GM18517 (cell line): Measurements from ENCODE around the gene SMIM9.
"Not testable (repeated sequence)": the region's sequence is repeated elsewhere in the genome, so short reads cannot be mapped to it uniquely, and the experiment has no call there.

Source experiments
- ATAC-seq: cut with Tn5 transposase; IDR thresholded peaks from one replicate; pipeline ENCODE4 v1.9.1; 2021; ENCODE audit warnings: mild to moderate bottlenecking, moderate library complexity; ENCODE audit not compliant: unreplicated experiment

The SMIM9 gene

DNA sequence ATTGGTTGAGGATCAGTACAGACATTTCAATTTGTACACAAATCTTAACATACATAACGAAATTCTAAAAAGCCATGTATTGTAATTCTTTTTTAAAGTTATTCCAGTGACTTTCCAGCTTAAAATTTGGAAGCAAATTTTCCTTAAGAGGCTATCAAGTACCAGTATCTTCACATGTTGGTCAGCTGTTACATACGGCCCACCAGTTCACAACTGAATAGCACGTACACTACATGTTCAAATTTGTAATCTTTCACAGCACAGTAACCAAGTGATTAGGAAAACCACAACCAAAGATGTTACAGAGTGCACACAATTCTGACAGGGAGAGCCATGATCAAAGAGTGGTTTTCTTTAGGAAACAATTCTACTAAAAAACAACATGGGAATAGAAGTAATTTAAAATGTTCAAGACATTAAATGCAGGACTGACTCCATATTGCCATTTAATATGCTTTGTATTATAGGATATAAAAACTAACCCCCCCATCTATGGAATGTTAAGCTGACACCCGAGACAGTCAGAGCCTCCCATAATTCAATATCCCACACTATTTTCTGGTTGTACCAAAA lies 18.1 kb downstream of the SMIM9 start:
- not testable (repeated sequence) for ATAC-seq

DNA sequence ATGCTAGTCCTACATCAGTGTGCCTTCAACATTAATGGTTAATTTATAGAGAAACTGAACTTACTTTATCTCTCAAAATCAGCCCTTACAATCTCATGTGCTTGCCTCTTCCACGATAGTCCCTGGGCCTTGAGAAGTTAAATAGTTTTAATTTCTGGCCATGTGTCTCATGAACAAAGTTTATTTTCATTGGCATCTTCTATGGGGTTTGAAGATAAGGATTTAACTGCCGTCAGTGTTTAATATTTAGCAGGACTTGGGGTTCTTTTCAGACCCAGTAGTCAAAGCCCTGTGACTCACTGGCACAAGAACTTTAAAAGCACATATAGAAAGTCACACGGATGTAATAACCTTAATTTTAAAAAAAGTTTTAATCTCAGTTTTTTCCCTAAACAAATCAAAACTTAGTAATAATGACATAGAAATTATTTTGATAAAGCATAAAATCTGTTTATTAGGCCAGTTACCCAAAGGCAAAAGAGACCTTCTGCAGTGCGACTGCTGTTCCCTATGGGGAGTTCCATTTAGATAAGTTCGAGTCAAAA lies 19.1 kb downstream of the SMIM9 start:
- ATAC-seq, result no peak

DNA sequence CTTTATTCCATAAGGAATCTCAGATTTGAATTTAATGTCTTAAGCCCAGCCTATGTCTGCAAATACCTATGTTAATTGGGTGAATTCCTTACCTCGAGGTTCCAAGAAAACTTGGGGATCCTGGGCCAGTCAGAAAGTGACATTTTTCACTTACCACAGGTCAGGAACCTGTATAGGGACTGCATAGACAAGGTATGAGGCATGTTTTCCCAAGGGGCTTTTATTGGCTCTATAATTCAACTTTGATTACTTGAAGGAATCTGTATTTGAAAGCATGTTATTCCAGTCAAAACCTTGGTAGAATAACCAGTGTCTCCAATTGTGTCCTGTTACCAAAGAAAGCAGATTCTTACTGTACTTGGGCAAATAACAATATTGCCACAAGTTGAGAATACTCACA lies 20.7 kb downstream of the SMIM9 start:
- no peak for ATAC-seq

DNA sequence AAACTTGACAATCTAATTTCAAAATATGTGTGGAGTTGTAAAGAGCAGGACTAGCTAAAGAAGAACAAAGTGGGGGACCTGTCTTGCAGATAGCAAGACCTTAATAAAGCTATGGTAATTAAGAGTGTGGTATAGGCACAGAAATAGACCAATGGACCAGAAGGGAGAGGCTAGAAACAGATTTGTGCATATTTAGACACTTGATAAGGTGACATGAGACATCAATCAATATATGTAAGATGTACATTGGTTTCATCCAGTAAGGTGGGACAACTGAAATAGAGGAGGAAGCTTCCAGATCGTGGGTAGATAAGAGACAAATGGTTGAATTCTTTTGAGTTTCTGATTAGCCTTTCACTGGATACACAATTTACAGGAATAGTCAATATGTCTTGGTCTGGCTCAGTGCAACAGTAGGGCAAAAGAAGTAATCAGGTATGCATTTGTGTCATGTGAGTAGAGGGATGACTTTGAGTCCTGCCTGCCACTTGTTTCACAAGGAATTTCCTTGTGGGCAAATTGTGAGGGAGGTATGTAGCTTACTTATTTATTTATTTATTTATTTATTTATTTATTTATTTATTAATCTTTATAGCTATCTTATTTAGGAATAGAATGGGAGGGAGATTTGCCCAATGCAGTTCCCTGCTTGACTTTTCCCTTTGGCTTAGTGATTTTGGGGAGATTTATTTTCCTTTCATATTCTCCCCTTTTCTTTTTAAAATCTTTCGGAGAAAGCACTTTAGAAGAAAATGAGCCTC lies 21.9 kb downstream of the SMIM9 start:
- no peak for ATAC-seq

DNA sequence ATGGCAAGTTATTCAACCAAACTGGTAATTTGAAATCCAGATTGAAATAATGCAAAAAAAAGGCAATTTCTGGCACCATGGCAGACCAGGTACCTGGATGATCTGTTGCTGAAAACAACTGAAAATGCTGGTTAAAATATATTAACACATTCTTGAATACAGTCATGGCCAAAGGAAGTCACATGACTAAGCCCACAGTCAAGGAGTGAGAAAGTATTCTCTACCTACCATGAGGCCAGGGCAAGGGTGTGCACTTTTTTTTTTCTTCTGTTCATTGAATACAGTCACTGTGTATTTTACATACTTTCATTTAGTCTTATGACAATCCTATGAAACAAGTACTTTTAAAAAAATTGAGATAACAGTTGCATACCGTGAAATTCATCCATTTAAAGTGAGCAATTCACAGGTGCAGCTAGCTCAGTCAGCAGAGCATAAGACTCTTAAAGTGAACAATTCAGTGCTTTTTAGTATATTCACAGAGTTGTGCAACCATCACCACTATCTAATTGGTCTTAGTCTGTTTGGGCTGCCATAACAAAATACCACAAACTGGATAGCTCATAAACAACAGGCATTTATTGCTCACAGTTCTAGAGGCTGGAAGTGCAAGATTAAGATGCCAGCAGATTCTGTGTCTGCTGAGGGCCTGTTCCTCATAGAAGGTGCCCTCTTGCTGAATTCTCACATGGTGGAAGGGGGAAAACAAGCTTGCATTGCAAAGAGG lies 24.4 kb downstream of the SMIM9 start:
- ATAC-seq, result no peak

DNA sequence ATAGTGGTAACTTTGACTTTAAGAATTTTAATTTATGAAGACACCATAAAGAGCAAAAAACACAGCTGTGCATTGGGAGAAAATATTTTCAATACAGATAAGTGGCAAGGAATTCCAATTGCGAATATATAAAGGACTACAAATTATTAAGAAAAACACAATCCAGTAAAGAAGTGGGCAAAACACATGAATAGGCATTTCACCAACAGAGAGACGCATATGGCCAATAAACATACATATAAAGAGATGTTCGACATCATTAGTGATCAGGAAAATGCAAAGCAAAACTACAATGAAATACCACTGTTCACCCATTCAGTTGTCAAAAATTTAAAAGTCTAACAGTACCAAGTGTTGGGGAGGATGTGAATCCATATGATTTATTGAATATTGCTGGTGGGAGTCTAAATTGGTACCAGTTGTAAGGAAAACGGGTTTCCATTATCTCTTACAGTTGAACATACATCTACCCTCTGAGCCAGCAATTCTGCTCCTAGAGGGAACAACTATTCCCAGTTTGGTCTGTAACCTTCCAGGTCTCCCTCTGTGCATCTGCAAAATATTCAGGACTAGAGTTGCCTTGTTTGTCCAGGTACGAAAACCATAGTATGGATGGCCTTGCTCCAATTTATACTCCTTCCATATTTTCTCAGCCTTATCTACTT lies 27.5 kb downstream of the SMIM9 start:
- no peak for ATAC-seq

DNA sequence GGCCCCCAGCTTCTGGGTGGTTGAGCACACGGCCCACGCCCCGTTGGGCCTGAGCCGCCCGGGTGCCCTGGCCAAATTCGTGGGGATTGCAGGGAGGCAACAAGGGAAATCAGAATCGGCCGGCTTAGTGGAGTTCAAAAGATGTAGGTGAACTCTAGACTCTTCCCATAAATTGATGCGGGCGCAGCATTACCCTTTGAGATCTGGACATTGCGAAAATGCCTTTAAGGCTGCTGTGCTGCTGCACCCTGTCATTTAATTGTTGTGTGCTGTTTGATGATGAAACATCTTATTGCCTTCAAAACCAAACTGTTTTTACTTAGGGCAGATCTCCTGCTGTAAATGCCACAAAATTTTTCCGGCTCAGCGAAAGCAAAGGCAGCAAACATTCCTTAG lies 28.8 kb downstream of the SMIM9 start:
- ATAC-seq, result peak; percentile 14

DNA sequence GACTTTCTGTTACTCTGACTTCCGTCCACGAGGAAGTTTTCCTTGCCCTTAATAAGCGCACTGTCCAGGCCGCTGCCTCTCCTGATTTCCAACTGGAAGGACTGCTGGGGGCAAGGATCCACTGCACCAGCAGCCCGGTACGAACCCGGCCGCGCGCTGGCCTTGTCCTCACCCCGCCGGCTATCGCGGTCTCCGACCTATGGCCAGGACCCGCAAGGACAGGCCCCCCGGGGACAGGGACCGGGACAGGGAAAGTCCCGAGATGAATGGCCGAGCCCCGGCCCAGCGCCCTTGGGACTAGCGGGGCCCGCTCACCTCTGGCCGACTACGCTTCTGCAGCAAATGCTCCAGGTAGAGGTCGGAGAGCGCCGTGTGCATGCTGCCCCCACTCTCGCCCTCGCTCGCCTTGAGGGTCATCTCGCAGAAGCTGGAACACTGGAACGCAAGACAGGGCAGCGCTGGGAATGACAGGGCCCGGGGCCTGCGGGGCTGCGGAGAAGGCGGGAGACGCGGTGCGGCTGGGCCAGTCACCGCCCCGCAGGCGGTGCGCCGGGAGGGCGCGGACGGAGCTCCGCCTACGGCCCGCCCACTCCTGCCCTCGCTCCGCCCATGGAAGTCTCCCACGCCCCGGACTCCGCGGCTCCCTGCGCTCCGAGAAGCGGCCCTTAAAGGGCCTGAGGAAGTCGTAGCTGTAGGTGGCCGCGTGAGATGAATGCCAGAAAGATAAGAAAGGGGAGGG lies 29.3 kb downstream of the SMIM9 start, which contains the start of gene MPP1:
Gene MPP1, minus strand, starts transcription at position 529 of the 739 bp plus-strand sequence. Its CDS starts 112 bp downstream, at position 417.
- peak; percentile 72 for ATAC-seq

DNA sequence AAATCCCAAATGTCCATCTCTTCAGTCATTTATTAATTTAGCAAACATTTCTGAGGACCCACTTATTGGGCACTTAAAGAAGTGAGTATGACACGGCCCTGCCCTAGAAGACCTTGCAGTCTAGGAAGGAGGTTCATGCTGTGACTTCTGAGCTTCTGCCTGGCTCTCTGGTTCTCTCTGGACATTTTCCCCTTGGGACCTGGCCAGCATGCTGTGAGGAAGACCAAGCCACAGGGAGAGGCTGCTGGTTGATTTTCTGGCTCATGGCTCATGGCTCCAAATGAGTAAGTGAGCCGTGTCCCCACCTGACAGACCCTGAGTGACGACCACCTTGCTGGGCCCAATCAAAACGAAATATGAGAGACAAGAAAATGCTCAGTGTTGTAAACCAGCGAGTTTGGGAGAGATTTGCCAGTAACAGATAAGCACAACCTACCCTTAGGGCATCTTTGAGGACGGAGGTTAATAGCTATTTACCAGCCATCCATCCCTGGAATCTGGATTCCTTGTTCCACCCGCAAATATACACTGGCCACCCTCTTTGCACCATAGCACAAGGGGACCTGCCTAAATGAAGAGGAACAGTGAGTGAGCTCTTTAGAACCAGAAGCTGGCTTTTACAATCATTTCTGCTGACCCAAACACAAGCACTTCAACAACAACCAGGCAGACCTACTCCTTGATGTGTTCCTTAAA lies 30.1 kb downstream of the SMIM9 start:
- ATAC-seq, result no peak

DNA sequence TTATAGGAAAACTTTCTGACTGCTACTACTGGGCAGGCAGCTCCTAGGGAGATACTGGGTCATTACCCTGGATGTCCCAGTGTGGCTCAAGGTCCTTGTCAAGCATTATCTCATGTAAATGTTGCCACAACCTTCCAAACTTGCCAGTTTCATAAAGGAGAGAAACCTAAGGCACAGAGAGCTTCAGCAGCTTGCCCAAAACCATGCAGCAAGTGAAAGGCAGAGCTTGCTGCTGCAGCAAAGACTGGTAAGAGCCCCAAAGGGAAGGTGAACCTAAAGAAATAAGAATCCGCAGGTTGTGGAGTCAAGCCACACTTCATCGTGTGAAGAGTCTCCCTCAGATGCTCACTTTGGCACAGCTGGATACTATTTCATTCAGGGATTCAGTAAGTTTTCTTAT lies 31.5 kb downstream of the SMIM9 start:
- ATAC-seq, result no peak

DNA sequence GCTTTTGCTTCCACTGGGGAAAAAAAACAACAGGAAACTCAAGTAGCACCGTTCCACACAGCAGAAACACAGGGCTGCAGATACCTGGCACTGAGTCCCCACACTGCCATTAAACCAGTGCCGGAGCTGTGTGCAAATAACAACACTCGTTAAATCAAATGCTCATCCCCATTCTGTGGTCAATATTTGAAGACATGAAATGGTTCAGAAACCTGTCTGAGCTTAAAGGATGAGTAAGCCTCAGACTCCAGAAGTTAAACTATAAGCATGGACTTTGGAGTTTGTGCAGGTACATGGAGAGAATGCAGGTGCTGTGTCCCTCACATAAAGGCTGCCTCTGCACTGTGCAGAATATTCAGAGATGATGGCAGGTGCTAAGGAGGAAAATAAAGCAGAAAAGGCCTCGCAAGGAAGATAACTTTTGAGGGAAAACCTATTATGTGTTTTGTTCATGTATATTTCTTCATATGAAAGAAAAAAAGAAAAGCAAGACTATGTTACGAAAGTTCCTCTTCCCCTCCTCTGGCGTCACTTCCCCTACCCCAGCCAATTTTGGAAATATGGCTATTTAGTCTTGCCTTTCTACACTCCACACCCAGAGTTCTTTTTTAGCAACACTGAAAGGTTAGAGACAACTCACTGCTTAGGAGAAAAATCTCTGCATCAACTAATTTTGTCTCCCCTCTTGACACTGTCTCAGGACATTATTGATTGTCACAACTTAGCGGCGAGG lies 33.8 kb downstream of the SMIM9 start:
- no peak for ATAC-seq

DNA sequence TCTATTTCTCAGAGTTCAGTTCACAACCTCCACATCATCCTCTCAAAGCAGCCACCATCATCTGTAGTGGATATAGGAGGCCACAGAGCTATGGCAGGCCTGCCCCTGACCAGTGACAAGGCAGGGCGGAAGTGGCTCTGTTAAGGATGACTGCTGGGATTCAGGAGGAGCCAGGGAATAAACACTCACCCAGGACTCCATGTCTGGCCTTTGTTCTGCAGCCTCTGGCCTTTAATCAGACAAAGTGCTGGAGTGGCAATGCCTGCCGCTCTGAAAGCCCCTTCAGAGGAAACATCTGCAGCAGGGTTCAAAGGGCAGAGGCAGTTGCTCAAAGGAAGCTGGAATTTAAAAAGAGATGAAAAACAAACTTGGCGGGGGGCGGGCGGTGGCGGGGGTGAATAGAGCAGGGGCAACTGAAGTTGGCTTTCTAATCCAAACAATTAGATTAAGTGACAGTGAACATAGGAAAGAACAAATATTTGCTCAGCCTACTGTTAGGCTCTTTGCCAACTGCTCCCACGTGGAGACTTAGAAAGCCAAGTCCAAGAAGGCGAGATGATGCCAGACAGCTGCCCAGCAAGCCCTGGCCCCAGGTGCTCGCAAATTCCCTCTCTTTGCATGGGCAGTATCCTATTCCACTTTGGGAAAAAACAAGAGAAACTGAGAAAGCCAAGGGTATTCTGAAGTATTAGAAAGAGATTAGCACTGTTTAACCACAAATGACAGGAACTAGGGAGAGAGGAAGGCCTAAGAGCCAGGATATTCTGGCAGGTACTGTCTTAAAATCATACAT lies 34.7 kb downstream of the SMIM9 start:
- ATAC-seq, result no peak

DNA sequence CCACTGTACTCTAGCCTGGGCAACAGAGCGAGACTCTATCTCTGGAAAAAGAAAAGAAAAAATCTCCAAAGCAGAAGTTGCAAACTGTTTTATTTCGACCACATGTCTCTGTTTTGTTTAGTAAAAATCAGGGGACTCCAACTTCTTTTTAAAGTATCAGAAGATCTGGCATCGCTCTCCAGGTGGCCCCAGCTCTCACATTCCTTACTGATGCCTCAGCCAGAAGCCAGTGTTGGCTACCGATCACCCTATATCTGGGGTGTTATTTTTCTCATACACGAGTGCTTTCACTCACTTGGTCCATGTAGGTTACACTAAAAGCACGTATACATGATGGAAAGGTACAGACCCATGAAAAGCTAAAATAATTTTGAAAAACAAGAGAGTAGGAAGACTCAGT lies 37.5 kb downstream of the SMIM9 start:
- ATAC-seq, result no peak

DNA sequence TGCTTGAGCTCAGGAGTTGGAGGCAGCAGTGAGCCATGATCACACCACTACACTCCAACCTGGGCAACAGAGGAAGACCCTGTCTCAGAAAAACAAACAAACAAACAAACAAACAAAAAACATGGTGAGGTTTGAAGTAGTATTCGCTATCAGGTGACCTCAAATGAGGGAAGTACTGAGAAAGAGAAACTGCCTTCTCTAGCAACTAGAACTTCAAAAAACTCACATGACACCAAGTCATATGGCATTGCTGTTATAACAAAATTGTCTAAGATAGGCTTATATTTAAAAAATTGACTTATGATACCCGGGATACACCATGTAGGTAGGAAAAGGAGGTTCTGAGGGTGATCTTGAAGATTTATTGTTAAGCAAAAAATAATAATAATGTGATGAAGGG lies 39.4 kb downstream of the SMIM9 start:
- no peak for ATAC-seq

DNA sequence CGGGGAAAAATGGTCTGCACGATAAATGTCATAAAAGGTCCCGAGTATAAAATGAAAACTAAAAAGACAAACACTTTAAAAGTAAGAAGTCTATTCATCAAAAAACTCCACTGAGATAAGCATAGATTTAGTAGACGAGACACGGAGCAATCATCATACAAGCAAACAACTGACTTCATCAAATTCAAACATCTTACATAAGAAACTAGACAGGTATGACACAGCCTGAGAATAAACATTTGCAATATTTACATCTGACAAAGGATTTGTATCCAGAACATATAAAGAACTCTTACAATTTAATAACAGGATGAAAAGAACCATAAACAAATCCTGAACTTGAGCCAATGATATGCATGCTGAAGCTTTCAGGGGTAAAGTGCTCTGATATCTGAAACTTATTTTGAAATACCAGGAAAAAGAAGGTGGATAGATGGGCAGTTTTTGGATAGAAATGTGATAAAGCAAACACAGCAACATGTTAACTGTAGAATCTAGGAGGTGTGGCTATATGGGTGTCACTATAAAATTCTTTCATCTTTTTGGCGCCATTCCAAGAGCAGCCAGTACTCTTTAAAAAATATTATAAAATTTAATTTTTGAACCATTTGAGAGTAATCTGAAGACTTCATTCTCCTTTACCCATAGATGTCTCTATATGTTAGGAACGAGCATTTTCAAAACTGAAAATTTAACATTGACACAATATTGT lies 41.2 kb downstream of the SMIM9 start:
- ATAC-seq, result no peak

DNA sequence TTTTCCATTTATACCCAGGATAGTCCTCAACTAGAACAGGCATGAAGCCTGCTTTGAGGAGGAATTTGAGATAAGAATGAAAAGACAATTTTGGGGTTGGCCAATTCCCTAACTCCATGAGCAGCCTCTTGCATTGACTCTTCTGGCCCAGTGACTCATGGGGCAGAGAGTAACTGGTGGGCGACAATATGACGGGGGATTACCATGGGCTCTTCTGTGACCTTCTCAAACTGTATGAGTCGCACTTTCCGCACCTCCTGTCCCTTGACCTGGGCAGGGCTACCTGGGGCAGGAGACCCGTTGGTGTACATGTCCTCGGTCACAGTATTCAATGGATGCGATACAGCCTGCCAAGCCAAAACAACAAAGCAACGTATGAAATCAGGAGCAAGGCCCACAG lies 42.5 kb downstream of the SMIM9 start:
- ATAC-seq, result no peak

DNA sequence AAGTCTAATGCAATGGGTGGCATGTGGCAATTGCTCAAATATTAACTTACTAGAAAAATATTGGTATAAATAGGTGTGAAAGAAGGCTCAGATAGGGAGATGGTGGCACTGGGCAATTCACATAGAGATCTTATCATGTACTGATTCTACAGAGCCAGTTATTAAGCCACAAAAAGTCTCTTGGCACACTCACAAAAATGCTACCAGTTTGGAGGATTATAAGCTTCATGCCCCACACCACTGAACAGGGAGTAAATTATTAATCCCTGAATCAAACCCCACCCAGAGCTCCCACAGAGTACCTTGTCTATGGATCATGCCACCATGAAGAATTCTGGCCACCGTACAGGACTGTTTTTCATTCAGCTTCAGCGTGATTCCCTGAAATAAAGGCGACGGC lies 43.0 kb downstream of the SMIM9 start:
- no peak for ATAC-seq

DNA sequence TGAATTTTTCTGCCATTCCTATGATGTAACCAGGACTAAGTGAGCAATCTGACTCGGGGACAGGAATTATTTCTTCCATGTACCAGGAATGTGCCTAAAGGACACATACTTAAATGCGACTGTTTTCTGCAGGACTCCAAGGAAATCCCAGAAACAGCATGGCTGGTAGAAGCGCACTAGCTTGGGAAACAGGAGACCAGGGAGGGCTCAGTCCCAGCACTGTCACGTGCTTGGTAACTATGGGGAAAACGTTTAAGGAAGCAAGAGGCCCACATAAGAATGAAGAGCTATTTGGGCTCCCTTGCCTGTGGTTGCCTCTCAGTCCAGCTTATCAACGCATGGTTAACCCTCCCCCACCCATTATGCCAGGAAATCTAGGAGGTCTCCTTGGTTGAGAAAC lies 48.7 kb downstream of the SMIM9 start:
- ATAC-seq, result no peak
